Glutamatergic neuron (in vitro differentiated cells): ENCODE results near the gene SPATA17. TPM values are rescaled to one million over a fixed set of nuclear protein-coding genes. Genes with fewer than 3 reads are reported as not detected.

ENCODE experiments used
- DNase-seq: peaks from one replicate; pipeline ENCODE4 v3.0.0; 2022
- H3K27ac Mint-ChIP-seq: one replicate; pipeline ENCODE4 v1.8.0; 2020; ENCODE audit warnings: mild to moderate bottlenecking, mixed read lengths, inconsistent platforms; ENCODE audit not compliant: unreplicated experiment
- H3K27me3 Mint-ChIP-seq: one replicate; pipeline ENCODE4 v1.8.0; 2020; ENCODE audit warnings: mild to moderate bottlenecking, moderate library complexity, mixed read lengths, inconsistent platforms; ENCODE audit not compliant: unreplicated experiment
- H3K36me3 Mint-ChIP-seq: one replicate; pipeline ENCODE4 v1.8.0; 2020; ENCODE audit warnings: mild to moderate bottlenecking, mixed read lengths, inconsistent platforms; ENCODE audit not compliant: unreplicated experiment
- H3K4me1 Mint-ChIP-seq: one replicate; pipeline ENCODE4 v1.8.0; 2020; ENCODE audit warnings: mild to moderate bottlenecking, low read depth, mixed read lengths, inconsistent platforms; ENCODE audit not compliant: unreplicated experiment
- H3K4me3 Mint-ChIP-seq: one replicate; pipeline ENCODE4 v1.8.0; 2020; ENCODE audit warnings: mild to moderate bottlenecking, mixed read lengths, inconsistent platforms; ENCODE audit not compliant: unreplicated experiment
- H3K9me3 Mint-ChIP-seq: one replicate; pipeline ENCODE4 v1.8.0; 2020; ENCODE audit warnings: mild to moderate bottlenecking, moderate library complexity, mixed read lengths, inconsistent platforms; ENCODE audit not compliant: unreplicated experiment
- total RNA-seq: library from RNA; stranded (reverse); fragmentation: NEBNext Ultra II Directional; extraction: Animal tissue kit (Norgen Biotek cat#: 25700); gene quantifications from one replicate; pipeline ENCODE4 v1.2.1, GENCODE V29; 2021; ENCODE audit not compliant: unreplicated experiment
- TF ChIP-seq, protein P1 (sequence below): fragments of 200-600 bp; sonication (generic); IDR thresholded peaks from one replicate; pipeline ENCODE4 v1.5.0; 2021; ENCODE audit not compliant: partially characterized antibody, unreplicated experiment

SPATA17 gene
- total RNA-seq, 1 donor from 2014 or later, result 0.78 TPM

DNA sequence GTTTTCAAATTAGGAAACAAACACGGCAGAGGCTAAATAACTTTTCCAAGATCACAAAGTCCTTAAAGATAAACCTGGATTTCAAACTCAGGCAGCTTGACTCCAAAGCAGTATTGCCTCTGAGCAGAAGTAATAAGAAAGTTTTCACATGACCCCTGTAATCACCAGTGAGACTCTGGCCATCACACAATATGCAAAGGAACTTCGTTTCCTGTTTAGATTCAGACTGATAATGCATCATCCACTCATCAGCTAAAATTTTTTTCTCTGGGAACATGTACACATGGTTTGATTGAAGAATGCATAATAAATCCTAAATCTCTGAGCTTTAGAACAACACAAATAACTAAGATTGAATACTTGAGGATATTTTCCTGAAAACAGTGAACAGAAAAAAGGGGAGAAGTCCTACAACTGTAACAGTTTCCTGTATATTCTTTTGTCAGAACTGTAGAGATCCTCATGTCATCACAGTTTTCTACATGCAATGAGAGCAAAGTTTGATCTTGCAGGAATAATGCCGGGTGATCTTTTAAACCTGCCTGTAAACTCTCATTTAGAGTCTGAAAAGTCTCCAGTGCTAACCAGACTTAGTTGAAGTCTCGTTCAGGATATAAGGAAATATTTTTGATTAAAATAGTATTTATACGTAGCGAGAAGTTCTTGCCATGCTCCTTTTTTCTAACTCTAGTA lies 225.3 kb downstream of the SPATA17 start:
- DNase-seq, result no peak
- Mint-ChIP-seq H3K27me3 (no peaks in the 10 kb centered on the region), H3K4me3 (no peak overlapping the region), H3K36me3 (peaks cover 12% of the 10 kb centered on the region), H3K27ac (no peak overlapping the region), H3K4me1 (peaks cover 2% of the 10 kb centered on the region), H3K9me3 (peaks cover 5% of the 10 kb centered on the region)
- TF ChIP-seq, protein P1, sequence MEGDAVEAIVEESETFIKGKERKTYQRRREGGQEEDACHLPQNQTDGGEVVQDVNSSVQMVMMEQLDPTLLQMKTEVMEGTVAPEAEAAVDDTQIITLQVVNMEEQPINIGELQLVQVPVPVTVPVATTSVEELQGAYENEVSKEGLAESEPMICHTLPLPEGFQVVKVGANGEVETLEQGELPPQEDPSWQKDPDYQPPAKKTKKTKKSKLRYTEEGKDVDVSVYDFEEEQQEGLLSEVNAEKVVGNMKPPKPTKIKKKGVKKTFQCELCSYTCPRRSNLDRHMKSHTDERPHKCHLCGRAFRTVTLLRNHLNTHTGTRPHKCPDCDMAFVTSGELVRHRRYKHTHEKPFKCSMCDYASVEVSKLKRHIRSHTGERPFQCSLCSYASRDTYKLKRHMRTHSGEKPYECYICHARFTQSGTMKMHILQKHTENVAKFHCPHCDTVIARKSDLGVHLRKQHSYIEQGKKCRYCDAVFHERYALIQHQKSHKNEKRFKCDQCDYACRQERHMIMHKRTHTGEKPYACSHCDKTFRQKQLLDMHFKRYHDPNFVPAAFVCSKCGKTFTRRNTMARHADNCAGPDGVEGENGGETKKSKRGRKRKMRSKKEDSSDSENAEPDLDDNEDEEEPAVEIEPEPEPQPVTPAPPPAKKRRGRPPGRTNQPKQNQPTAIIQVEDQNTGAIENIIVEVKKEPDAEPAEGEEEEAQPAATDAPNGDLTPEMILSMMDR, result no peak

GRCh38 chr1:217857061-217857460 lies 225.9 kb downstream of the SPATA17 start:
- H3K27ac Mint-ChIP-seq, result no peak overlapping the region
- no peak for DNase-seq

DNA sequence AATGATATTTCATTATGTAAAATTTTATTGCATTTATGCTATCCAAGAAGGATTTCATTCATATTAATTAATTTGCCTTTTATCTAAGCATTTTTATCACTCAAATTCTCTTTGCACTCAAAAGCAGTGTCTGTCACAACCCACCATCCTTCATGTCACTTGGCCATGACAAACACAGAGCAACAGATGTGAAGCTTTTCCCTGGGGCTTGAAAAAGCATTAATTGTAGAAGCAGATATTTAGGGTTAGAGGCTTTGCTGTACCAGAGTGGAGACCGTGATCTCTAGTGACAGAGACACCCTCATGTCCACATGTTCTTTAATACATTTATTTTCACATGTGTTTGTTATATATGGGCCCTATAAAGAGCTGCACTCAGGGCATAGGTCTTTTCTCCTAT lies 230.5 kb downstream of the SPATA17 start:
- H3K27me3 Mint-ChIP-seq, result no peaks in the 10 kb centered on the region
- TF ChIP-seq, protein P1, result no peak
- H3K4me3 Mint-ChIP-seq, result no peak overlapping the region
- peaks cover 12% of the 10 kb centered on the region for H3K36me3 Mint-ChIP-seq
- peaks cover 5% of the 10 kb centered on the region for H3K9me3 Mint-ChIP-seq
- H3K27ac Mint-ChIP-seq, result no peak overlapping the region
- no peak for DNase-seq
- H3K4me1 Mint-ChIP-seq, result peaks cover 9% of the 10 kb centered on the region

More at GRCh38 chr1:217857061-217857460, 225.9 kb downstream of the SPATA17 start:
- Mint-ChIP-seq H3K4me1 (peaks cover 7% of the 10 kb centered on the region), H3K27me3 (no peaks in the 10 kb centered on the region), H3K36me3 (peaks cover 12% of the 10 kb centered on the region), H3K4me3 (no peak overlapping the region), H3K9me3 (peaks cover 5% of the 10 kb centered on the region)
- TF ChIP-seq, protein P1, result no peak

GRCh38 chr1:217867446-217867995 lies 236.4 kb downstream of the SPATA17 start:
- no peaks in the 10 kb centered on the region for H3K9me3 Mint-ChIP-seq
- H3K27ac Mint-ChIP-seq, result no peak overlapping the region
- H3K36me3 Mint-ChIP-seq, result no peaks in the 10 kb centered on the region

GRCh38 chr1:217871955-217872354 lies 240.8 kb downstream of the SPATA17 start:
- TF ChIP-seq, protein P1, result no peak
- Mint-ChIP-seq H3K9me3 (no peaks in the 10 kb centered on the region), H3K27ac (no peak overlapping the region), H3K36me3 (no peaks in the 10 kb centered on the region), H3K4me1 (no peaks in the 10 kb centered on the region), H3K4me3 (no peak overlapping the region), H3K27me3 (no peaks in the 10 kb centered on the region)
- no peak for DNase-seq

More at GRCh38 chr1:217867446-217867995, 236.4 kb downstream of the SPATA17 start:
- no peak for DNase-seq
- no peak overlapping the region for H3K4me3 Mint-ChIP-seq
- H3K4me1 Mint-ChIP-seq, result no peaks in the 10 kb centered on the region
- H3K27me3 Mint-ChIP-seq, result no peaks in the 10 kb centered on the region
- TF ChIP-seq, protein P1, result no peak
